Measurements from ENCODE around the gene SEC61B. TPM values are rescaled to one million over a fixed set of nuclear protein-coding genes. Genes with fewer than 3 reads are reported as not detected.

Gene SEC61B
- total and polyA plus RNA-seq, 9 of the 15 experiments (the other 6 are each of a cell fraction or from before 2014, with no cell fraction given) = 57.8 to 262 (median 172) TPM

GRCh38 chr9:99266255-99267023 lies 44.4 kb downstream of the SEC61B start (continued):
- TF ChIP-seq CUX1 (CRISPR knock-in tag; IDR thresholded peaks at IDR 0.05) (no peak), KLF13 (tag; IDR thresholded peaks at IDR 0.05; ENCODE audit: borderline replicate concordance, low read depth) (no peak), EP400 (IDR thresholded peaks at IDR 0.05) (no peak)
- TF ChIP-seq, protein P1, sequence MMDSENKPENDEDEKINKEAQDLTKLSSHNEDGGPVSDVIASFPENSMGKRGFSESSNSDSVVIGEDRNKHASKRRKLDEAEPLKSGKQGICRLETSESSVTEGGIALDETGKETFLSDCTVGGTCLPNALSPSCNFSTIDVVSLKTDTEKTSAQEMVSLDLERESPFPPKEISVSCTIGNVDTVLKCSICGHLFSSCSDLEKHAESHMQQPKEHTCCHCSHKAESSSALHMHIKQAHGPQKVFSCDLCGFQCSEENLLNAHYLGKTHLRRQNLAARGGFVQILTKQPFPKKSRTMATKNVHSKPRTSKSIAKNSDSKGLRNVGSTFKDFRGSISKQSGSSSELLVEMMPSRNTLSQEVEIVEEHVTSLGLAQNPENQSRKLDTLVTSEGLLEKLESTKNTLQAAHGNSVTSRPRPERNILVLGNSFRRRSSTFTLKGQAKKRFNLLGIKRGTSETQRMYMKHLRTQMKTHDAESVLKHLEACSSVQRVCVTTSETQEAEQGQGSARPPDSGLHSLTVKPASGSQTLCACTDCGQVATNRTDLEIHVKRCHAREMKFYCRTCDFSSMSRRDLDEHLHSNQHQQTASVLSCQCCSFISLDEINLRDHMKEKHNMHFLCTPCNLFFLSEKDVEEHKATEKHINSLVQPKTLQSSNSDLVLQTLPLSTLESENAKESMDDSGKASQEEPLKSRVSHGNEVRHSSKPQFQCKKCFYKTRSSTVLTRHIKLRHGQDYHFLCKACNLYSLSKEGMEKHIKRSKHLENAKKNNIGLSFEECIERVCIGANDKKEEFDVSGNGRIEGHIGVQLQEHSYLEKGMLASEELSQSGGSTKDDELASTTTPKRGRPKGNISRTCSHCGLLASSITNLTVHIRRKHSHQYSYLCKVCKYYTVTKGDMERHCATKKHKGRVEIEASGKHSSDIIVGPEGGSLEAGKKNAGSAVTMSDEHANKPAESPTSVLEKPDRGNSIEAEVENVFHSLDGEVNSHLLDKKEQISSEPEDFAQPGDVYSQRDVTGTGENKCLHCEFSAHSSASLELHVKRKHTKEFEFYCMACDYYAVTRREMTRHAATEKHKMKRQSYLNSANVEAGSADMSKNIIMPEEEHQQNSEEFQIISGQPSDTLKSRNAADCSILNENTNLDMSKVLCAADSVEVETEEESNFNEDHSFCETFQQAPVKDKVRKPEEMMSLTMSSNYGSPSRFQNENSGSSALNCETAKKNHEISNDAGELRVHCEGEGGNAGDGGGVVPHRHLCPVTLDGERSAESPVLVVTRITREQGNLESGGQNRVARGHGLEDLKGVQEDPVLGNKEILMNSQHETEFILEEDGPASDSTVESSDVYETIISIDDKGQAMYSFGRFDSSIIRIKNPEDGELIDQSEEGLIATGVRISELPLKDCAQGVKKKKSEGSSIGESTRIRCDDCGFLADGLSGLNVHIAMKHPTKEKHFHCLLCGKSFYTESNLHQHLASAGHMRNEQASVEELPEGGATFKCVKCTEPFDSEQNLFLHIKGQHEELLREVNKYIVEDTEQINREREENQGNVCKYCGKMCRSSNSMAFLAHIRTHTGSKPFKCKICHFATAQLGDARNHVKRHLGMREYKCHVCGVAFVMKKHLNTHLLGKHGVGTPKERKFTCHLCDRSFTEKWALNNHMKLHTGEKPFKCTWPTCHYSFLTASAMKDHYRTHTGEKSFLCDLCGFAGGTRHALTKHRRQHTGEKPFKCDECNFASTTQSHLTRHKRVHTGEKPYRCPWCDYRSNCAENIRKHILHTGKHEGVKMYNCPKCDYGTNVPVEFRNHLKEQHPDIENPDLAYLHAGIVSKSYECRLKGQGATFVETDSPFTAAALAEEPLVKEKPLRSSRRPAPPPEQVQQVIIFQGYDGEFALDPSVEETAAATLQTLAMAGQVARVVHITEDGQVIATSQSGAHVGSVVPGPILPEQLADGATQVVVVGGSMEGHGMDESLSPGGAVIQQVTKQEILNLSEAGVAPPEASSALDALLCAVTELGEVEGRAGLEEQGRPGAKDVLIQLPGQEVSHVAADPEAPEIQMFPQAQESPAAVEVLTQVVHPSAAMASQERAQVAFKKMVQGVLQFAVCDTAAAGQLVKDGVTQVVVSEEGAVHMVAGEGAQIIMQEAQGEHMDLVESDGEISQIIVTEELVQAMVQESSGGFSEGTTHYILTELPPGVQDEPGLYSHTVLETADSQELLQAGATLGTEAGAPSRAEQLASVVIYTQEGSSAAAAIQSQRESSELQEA (IDR thresholded peaks at IDR 0.05; ENCODE audit: low read depth) = no peak
- TF ChIP-seq, protein P2, sequence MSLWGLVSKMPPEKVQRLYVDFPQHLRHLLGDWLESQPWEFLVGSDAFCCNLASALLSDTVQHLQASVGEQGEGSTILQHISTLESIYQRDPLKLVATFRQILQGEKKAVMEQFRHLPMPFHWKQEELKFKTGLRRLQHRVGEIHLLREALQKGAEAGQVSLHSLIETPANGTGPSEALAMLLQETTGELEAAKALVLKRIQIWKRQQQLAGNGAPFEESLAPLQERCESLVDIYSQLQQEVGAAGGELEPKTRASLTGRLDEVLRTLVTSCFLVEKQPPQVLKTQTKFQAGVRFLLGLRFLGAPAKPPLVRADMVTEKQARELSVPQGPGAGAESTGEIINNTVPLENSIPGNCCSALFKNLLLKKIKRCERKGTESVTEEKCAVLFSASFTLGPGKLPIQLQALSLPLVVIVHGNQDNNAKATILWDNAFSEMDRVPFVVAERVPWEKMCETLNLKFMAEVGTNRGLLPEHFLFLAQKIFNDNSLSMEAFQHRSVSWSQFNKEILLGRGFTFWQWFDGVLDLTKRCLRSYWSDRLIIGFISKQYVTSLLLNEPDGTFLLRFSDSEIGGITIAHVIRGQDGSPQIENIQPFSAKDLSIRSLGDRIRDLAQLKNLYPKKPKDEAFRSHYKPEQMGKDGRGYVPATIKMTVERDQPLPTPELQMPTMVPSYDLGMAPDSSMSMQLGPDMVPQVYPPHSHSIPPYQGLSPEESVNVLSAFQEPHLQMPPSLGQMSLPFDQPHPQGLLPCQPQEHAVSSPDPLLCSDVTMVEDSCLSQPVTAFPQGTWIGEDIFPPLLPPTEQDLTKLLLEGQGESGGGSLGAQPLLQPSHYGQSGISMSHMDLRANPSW (CRISPR knock-in tag; IDR thresholded peaks at IDR 0.05) = no peak
